HepG2 (cell line): ENCODE data around the gene NEDD4L. TPM values are rescaled to one million over a fixed set of nuclear protein-coding genes. Genes with fewer than 3 reads are reported as not detected.

Experiments
- AGO1 ChIP-seq: fragments of 200-400 bp; formaldehyde crosslinking; IDR thresholded peaks from 2 replicates; pipeline ENCODE4 v1.6.1; 2017; ENCODE audit warnings: mild to moderate bottlenecking, low read depth, low read length, moderate library complexity; ENCODE audit not compliant: poor library complexity, severe bottlenecking
- GABPB1 ChIP-seq: IDR thresholded peaks from 2 replicates; pipeline ENCODE4 v1.6.1; 2016; ENCODE audit warnings: mild to moderate bottlenecking, missing genetic modification reagents, moderate library complexity, missing compliant biosample characterization
- HES4 ChIP-seq: sonication (generic); formaldehyde crosslinking; IDR thresholded peaks from 2 replicates; pipeline ENCODE4 v1.9.0; 2021; ENCODE audit warnings: mild to moderate bottlenecking, missing genetic modification reagents, borderline replicate concordance
- HNRNPL ChIP-seq: fragments of 200-400 bp; formaldehyde crosslinking; IDR thresholded peaks from 2 replicates; pipeline ENCODE4 v1.6.1; 2017; ENCODE audit warnings: mild to moderate bottlenecking, low read depth, low read length
- HOXA5 ChIP-seq: sonication (generic); formaldehyde crosslinking; IDR thresholded peaks from 2 replicates; pipeline ENCODE4 v1.4.0; 2020; ENCODE audit warnings: missing genetic modification reagents
- MLLT10 ChIP-seq: sonication (generic); formaldehyde crosslinking; IDR thresholded peaks from 2 replicates; pipeline ENCODE4 v1.4.0; 2020; ENCODE audit warnings: missing genetic modification reagents
- MTF1 ChIP-seq: sonication (generic); formaldehyde crosslinking; IDR thresholded peaks from 2 replicates; pipeline ENCODE4 v1.5.0; 2020; ENCODE audit warnings: missing genetic modification reagents
- MXD3 ChIP-seq: IDR thresholded peaks from 2 replicates; pipeline ENCODE4 v1.6.1; 2016; ENCODE audit warnings: mild to moderate bottlenecking, missing biosample characterization, missing genetic modification reagents
- NCOA2 ChIP-seq: sonication (generic); formaldehyde crosslinking; IDR thresholded peaks from 2 replicates; pipeline ENCODE4 v1.8.0; 2022; ENCODE audit warnings: inconsistent platforms
- PCBP1 ChIP-seq: fragments of 200-400 bp; formaldehyde crosslinking; IDR thresholded peaks from 2 replicates; pipeline ENCODE4 v1.6.1; 2017; ENCODE audit warnings: mild to moderate bottlenecking, low read depth, low read length, borderline replicate concordance
- U2AF2 ChIP-seq: fragments of 200-400 bp; formaldehyde crosslinking; IDR thresholded peaks from 2 replicates; pipeline ENCODE4 v1.6.1; 2017; ENCODE audit warnings: low read depth, mild to moderate bottlenecking, low read length
- ZBTB8A ChIP-seq: sonication (generic); formaldehyde crosslinking; IDR thresholded peaks from 2 replicates; pipeline ENCODE4 v1.4.0; 2020; ENCODE audit warnings: mild to moderate bottlenecking, low read depth, missing genetic modification reagents, borderline replicate concordance
- ZFX ChIP-seq: sonication (generic); formaldehyde crosslinking; IDR thresholded peaks from 2 replicates; pipeline ENCODE4 v1.4.0; 2020; ENCODE audit warnings: mild to moderate bottlenecking, low read depth, missing genetic modification reagents, moderate library complexity
- ZIK1 ChIP-seq: sonication (generic); formaldehyde crosslinking; IDR thresholded peaks from 2 replicates; pipeline ENCODE4 v1.5.0; 2020; ENCODE audit warnings: mild to moderate bottlenecking, low read depth, missing genetic modification reagents, borderline replicate concordance
- ZNF160 ChIP-seq: sonication (generic); formaldehyde crosslinking; IDR thresholded peaks from 2 replicates; pipeline ENCODE4 v1.8.0; 2022; ENCODE audit warnings: mild to moderate bottlenecking, inconsistent platforms, missing genetic modification reagents
- ZNF44 ChIP-seq: sonication (generic); formaldehyde crosslinking; IDR thresholded peaks from 2 replicates; pipeline ENCODE4 v1.5.1; 2020; ENCODE audit warnings: mild to moderate bottlenecking, missing genetic modification reagents
- ZNF501 ChIP-seq: sonication (generic); formaldehyde crosslinking; IDR thresholded peaks from 2 replicates; pipeline ENCODE4 v1.5.1; 2020; ENCODE audit warnings: mild to moderate bottlenecking, moderate library complexity, missing genetic modification reagents
- ZNF674 ChIP-seq: sonication (generic); formaldehyde crosslinking; IDR thresholded peaks from 2 replicates; pipeline ENCODE4 v1.5.0; 2020; ENCODE audit warnings: low read depth, mild to moderate bottlenecking, missing genetic modification reagents
- ZNF75D ChIP-seq: sonication (generic); formaldehyde crosslinking; IDR thresholded peaks from 2 replicates; pipeline ENCODE4 v1.8.1; 2023; ENCODE audit warnings: missing genetic modification reagents, mild to moderate bottlenecking, borderline replicate concordance
- polyA plus RNA-seq, 8 experiments: library from polyadenylated mRNA; depleted of rRNA in 3 of 8; stranded (reverse) in 7 of 8; unstranded in 1 of 8; fragments of >200 nt; fragmentation: Illumina TruSeq in 4 of 8; extraction: Trizol in 4 of 8; gene quantifications; 2 replicates each; pipeline versions ENCODE4 v1.2.1 to v1.2.3, GENCODE V29; 2011 to 2016; ENCODE audit warnings: low read depth in 4 of 8, missing spikeins in 1 of 8, mixed read lengths in 1 of 8; ENCODE audit not compliant: insufficient read depth in 1 of 8
- total RNA-seq, 5 experiments: library from RNA; depleted of rRNA; stranded (reverse); fragments of >200 nt; fragmentation: Illumina TruSeq; extraction: Trizol; gene quantifications; 2 replicates each; pipeline ENCODE4 v1.2.3, GENCODE V29; 2016; ENCODE audit warnings: low read depth in 1 of 5
- TF ChIP-seq, protein P1 (sequence below): sonication (generic); formaldehyde crosslinking; IDR thresholded peaks from 2 replicates; pipeline ENCODE4 v1.4.0; 2020; ENCODE audit warnings: missing genetic modification reagents
- TF ChIP-seq, protein P2 (sequence below): sonication (generic); formaldehyde crosslinking; IDR thresholded peaks from 2 replicates; pipeline ENCODE4 v1.5.0; 2020; ENCODE audit warnings: missing genetic modification reagents, mild to moderate bottlenecking, borderline replicate concordance
- TF ChIP-seq, protein P3 (sequence below): sonication (generic); formaldehyde crosslinking; IDR thresholded peaks from 2 replicates; pipeline ENCODE4 v1.4.0; 2020; ENCODE audit warnings: missing genetic modification reagents

Gene NEDD4L
- total and polyA plus RNA-seq, 2 of the 13 experiments (the other 11 are each of a cell fraction or from before 2014, with no cell fraction given) = 168 to 390 TPM

DNA sequence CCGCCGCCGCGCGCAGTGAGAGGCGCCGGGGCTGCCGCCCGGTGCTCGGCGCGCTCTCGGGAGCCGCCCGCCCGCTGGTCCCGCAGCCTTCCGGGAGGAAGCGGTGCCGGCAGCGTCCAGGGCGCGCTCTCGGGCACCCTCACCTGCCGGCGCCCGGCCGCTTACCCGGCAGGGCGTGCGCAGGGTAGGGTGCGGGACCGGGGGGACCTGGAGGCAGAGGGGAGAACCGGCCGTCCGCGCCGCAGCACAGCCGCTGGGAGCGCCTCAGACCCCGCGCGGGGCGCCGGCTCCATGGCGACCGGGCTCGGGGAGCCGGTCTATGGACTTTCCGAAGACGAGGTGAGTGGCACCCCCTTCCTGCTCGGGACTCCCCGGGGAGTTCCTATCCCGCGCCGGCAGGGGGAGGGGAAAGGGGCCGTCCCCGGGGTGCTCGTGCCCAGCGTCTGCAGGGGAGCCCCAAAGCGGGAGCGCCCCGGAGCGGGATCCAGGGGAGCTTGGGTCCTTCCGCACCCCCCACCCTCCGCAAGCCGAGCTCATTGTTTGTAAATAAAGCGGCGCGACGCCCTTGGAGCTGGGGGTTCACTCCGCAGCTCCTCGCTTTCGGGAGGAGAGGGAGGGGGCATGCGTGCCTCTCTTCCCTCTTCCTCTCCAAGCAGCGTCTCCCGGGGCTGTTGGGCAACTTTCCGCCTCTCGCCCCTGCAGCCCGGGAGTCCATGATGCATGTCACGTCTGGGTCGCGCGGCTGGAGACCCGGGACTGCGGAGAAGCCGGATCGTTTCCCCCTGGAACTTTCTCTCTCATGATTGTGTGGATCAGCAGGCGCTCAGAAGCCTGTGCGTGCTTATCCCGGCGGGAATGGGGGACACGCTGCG lies 580 bp downstream of the NEDD4L start (continued):
- TF ChIP-seq NCOA2 (no peak), MTF1 (CRISPR knock-in tag) (0 out of 2 replicates have a peak, but pooled peaks have one; percentile 17), HOXA5 (CRISPR knock-in tag) (0 out of 2 replicates have a peak, but pooled peaks have one; percentile 28), U2AF2 (no peak), HES4 (CRISPR knock-in tag) (no peak), HNRNPL (peak; percentile 90), ZBTB8A (CRISPR knock-in tag) (0 out of 2 replicates have a peak, but pooled peaks have one; percentile 33), MLLT10 (CRISPR knock-in tag) (peak; percentile 67; the same call in 1 of the 2 replicates), ZNF501 (0 out of 2 replicates have a peak, but pooled peaks have one; percentile 29), ZNF674 (no peak), ZNF44 (no peak), PCBP1 (peak; percentile 91), GABPB1 (CRISPR knock-in tag) (peak; percentile 54; the same call in 1 of the 2 replicates), ZIK1 (0 out of 2 replicates have a peak, but pooled peaks have one; percentile 9), ZFX (CRISPR knock-in tag) (peak; percentile 16), ZNF75D (no peak), AGO1 (peak; percentile 12), MXD3 (CRISPR knock-in tag) (peak; percentile 44; the same call in 1 of the 2 replicates), ZNF160 (CRISPR knock-in tag) (0 out of 2 replicates have a peak, but pooled peaks have one; percentile 19)
- TF ChIP-seq, protein P1, sequence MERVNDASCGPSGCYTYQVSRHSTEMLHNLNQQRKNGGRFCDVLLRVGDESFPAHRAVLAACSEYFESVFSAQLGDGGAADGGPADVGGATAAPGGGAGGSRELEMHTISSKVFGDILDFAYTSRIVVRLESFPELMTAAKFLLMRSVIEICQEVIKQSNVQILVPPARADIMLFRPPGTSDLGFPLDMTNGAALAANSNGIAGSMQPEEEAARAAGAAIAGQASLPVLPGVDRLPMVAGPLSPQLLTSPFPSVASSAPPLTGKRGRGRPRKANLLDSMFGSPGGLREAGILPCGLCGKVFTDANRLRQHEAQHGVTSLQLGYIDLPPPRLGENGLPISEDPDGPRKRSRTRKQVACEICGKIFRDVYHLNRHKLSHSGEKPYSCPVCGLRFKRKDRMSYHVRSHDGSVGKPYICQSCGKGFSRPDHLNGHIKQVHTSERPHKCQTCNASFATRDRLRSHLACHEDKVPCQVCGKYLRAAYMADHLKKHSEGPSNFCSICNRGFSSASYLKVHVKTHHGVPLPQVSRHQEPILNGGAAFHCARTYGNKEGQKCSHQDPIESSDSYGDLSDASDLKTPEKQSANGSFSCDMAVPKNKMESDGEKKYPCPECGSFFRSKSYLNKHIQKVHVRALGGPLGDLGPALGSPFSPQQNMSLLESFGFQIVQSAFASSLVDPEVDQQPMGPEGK = peak; percentile 38; the same call in 1 of the 2 replicates
- TF ChIP-seq, protein P2, sequence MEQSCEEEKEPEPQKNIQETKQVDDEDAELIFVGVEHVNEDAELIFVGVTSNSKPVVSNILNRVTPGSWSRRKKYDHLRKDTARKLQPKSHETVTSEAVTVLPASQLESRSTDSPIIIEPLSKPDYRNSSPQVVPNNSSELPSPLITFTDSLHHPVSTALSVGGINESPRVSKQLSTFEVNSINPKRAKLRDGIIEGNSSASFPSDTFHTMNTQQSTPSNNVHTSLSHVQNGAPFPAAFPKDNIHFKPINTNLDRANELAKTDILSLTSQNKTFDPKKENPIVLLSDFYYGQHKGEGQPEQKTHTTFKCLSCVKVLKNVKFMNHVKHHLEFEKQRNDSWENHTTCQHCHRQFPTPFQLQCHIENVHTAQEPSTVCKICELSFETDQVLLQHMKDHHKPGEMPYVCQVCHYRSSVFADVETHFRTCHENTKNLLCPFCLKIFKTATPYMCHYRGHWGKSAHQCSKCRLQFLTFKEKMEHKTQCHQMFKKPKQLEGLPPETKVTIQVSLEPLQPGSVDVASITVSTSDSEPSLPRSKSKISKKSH (CRISPR knock-in tag) = peak; percentile 60; the same call in 1 of the 2 replicates
- TF ChIP-seq, protein P3, sequence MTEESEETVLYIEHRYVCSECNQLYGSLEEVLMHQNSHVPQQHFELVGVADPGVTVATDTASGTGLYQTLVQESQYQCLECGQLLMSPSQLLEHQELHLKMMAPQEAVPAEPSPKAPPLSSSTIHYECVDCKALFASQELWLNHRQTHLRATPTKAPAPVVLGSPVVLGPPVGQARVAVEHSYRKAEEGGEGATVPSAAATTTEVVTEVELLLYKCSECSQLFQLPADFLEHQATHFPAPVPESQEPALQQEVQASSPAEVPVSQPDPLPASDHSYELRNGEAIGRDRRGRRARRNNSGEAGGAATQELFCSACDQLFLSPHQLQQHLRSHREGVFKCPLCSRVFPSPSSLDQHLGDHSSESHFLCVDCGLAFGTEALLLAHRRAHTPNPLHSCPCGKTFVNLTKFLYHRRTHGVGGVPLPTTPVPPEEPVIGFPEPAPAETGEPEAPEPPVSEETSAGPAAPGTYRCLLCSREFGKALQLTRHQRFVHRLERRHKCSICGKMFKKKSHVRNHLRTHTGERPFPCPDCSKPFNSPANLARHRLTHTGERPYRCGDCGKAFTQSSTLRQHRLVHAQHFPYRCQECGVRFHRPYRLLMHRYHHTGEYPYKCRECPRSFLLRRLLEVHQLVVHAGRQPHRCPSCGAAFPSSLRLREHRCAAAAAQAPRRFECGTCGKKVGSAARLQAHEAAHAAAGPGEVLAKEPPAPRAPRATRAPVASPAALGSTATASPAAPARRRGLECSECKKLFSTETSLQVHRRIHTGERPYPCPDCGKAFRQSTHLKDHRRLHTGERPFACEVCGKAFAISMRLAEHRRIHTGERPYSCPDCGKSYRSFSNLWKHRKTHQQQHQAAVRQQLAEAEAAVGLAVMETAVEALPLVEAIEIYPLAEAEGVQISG (CRISPR knock-in tag) = no peak
